AG09309 (cell line): ENCODE results near the gene HLX.

Source experiments
- DNase-seq: peaks from one replicate; pipeline ENCODE4 v3.0.0-alpha.2; 2010; ENCODE audit warnings: low read depth
- H3K4me3 ChIP-seq: 2 replicates; pipeline ENCODE4 v1.5.1; 2011; ENCODE audit warnings: mild to moderate bottlenecking, low read depth, low read length, moderate library complexity; ENCODE audit not compliant: control insufficient read depth
- TF ChIP-seq, protein P1 (sequence below): IDR thresholded peaks from 2 replicates; pipeline ENCODE4 v1.5.1; 2011; ENCODE audit warnings: mild to moderate bottlenecking, low read depth, low read length, inconsistent platforms; ENCODE audit not compliant: insufficient read depth, control insufficient read depth; ENCODE audit errors: missing control alignments

Gene HLX

DNA sequence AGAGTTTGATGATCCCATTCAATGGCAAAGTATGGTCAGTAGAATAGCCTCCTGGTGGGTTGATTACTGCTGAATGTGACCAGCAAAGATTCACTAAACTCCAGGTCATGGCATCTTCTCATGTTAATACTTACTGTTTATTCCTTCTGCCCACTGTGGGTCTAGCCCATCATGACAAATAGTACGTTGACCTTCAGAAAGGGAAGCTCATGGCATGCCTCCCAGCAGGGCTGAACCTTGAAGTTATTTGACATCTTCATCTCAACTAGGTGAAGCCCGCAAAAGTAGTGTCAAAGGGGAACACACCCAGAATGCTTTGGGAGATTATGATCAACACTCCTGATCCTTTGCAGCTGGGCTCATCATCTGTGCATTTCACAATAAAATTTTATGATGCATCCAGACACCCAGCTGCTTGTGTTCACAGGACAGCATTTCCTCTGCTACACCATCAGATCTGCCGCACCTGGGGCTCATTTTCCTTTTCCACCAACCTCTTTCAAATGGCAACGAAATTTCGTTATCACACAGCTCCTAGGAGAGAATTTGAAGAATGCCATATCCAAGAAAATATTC lies 49.6 kb downstream of the HLX start:
- no peak for DNase-seq
- TF ChIP-seq, protein P1, sequence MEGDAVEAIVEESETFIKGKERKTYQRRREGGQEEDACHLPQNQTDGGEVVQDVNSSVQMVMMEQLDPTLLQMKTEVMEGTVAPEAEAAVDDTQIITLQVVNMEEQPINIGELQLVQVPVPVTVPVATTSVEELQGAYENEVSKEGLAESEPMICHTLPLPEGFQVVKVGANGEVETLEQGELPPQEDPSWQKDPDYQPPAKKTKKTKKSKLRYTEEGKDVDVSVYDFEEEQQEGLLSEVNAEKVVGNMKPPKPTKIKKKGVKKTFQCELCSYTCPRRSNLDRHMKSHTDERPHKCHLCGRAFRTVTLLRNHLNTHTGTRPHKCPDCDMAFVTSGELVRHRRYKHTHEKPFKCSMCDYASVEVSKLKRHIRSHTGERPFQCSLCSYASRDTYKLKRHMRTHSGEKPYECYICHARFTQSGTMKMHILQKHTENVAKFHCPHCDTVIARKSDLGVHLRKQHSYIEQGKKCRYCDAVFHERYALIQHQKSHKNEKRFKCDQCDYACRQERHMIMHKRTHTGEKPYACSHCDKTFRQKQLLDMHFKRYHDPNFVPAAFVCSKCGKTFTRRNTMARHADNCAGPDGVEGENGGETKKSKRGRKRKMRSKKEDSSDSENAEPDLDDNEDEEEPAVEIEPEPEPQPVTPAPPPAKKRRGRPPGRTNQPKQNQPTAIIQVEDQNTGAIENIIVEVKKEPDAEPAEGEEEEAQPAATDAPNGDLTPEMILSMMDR, result no peak
- no peak overlapping the region for H3K4me3 ChIP-seq

DNA sequence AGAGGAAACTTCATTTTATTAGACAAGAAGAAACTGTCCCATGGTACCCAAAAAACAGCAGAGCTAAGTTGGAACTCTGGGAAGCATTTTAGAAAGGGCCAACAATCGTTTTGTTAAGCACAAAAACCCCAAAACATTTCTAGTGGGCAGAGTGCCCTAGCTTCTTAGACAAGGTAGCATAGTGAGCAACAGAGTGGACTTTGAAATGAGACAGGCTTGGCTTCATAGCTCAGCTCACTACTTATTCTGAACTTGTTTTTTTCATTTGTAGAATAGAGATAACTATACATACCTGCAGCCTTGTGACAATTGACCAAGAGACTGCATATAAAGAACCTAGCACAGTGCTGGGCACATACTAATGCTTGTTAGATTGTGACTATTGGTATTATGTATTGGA lies 50.1 kb downstream of the HLX start:
- TF ChIP-seq, protein P1, result no peak
- no peak overlapping the region for H3K4me3 ChIP-seq
- DNase-seq, result no peak
